DOHH2 (cell line): ENCODE results near the gene GKN2.

Source experiments
- H3F3A ChIP-seq: fragments of 200-600 bp; sonication (generic), shearing (Covaris generic); 2 replicates; pipeline ENCODE4 v1.6.0; 2016; ENCODE audit warnings: antibody characterized with exemption, mild to moderate bottlenecking; ENCODE audit not compliant: control insufficient read depth, insufficient read depth
- H3K27ac ChIP-seq: fragments of 200-600 bp; sonication (generic); 2 replicates; pipeline ENCODE4 v1.5.1; 2014; ENCODE audit warnings: low read depth, mild to moderate bottlenecking, low read length, moderate library complexity
- H3K27me3 ChIP-seq: fragments of 200-600 bp; sonication (generic); 2 replicates; pipeline ENCODE4 v1.6.1; 2014; ENCODE audit warnings: mild to moderate bottlenecking, low read length, mixed read lengths; ENCODE audit not compliant: control insufficient read depth
- H3K36me3 ChIP-seq: fragments of 200-600 bp; sonication (generic); 2 replicates; pipeline ENCODE4 v1.6.1; 2014; ENCODE audit warnings: mild to moderate bottlenecking, low read length, moderate library complexity, mixed read lengths; ENCODE audit not compliant: control insufficient read depth
- H3K4me1 ChIP-seq: fragments of 200-600 bp; sonication (generic); 2 replicates; pipeline ENCODE4 v1.6.1; 2014; ENCODE audit warnings: mild to moderate bottlenecking, low read length, mixed read lengths; ENCODE audit not compliant: control insufficient read depth
- H3K4me2 ChIP-seq: fragments of 200-600 bp; sonication (generic); 2 replicates; pipeline ENCODE4 v1.6.0; 2014; ENCODE audit warnings: mild to moderate bottlenecking, low read length, moderate library complexity
- H3K4me3 ChIP-seq: fragments of 200-600 bp; sonication (generic); 2 replicates; pipeline ENCODE4 v1.5.1; 2014; ENCODE audit warnings: mild to moderate bottlenecking, low read length, mixed read lengths
- H3K79me2 ChIP-seq: fragments of 200-600 bp; sonication (generic); 2 replicates; pipeline ENCODE4 v1.6.1; 2014; ENCODE audit warnings: mild to moderate bottlenecking, low read length, mixed read lengths; ENCODE audit not compliant: control insufficient read depth
- H3K9me2 ChIP-seq: fragments of 200-600 bp; sonication (generic); replicated peaks from 2 replicates; pipeline ENCODE4 v1.6.1; 2014; ENCODE audit warnings: mild to moderate bottlenecking, low read length, mixed read lengths; ENCODE audit not compliant: control insufficient read depth
- H3K9me3 ChIP-seq: fragments of 200-600 bp; sonication (generic); 2 replicates; pipeline ENCODE4 v1.6.1; 2014; ENCODE audit warnings: antibody characterized with exemption, low read length, mixed read lengths; ENCODE audit not compliant: control insufficient read depth, insufficient read depth
- H4K20me1 ChIP-seq: fragments of 200-600 bp; sonication (generic); 2 replicates; pipeline ENCODE4 v1.6.0; 2014; ENCODE audit warnings: low read depth, mild to moderate bottlenecking, antibody characterized with exemption, low read length, moderate library complexity; ENCODE audit not compliant: control insufficient read depth, insufficient read depth
- CTCF ChIP-seq: fragments of 200-600 bp; sonication (generic); IDR thresholded peaks from one replicate; pipeline ENCODE4 v1.5.1; 2014; ENCODE audit warnings: antibody characterized with exemption, mild to moderate bottlenecking, low read depth, low read length; ENCODE audit not compliant: poor library complexity, severe bottlenecking
- EZH2phosphoT487 ChIP-seq: fragments of 200-600 bp; sonication (generic); IDR thresholded peaks from 2 replicates; pipeline ENCODE4 v1.6.1; 2017; ENCODE audit warnings: borderline replicate concordance, mild to moderate bottlenecking, antibody characterized with exemption, low read length, moderate library complexity, mixed read lengths

The GKN2 gene

GRCh38 chr2:68992341-68992740 is 39.6 kb upstream of the GKN2 start:
- Histone ChIP-seq H4K20me1 (no peaks in the 10 kb centered on the region), H3K36me3 (no peaks in the 10 kb centered on the region), H3K27ac (no peak overlapping the region), H3K4me1 (no peaks in the 10 kb centered on the region), H3K9me3 (no peaks in the 10 kb centered on the region), H3F3A (no peaks in the 10 kb centered on the region), H3K4me3 (no peak overlapping the region), H3K27me3 (peaks cover 8% of the 10 kb centered on the region), H3K9me2 (no peaks in the 10 kb centered on the region), H3K79me2 (no peaks in the 10 kb centered on the region), H3K4me2 (no peak overlapping the region)
- TF ChIP-seq EZH2phosphoT487, result no peak
- TF ChIP-seq CTCF, result no peak

- no peaks in the 10 kb centered on the region for H3K9me3 ChIP-seq
These were observed 36.3 kb upstream of the GKN2 start for GRCh38 chr2:68989035-68989434.

DNA sequence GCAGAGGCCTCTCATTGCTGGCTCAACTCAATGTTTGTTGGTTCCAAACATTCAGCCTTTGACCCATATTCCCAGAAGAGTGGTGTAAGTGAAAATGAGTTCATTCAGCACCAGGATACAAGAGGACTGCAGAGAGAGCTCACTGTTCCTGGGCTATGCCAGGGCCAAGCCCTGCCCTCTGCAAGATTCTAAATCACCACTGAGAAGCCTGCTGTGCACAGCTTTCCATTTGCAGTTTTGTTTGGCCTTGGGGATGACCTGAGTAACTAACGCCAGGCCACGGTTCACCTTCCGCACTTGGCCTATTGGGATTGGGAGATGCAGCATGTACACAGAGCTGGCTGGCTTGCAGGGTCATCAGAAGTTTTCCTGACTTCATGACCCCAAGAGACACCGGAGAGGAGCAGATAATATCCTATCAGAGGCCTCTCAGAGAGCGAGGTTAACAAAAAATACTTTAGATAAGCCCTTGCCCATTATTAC is 34.4 kb upstream of the GKN2 start:
- no peaks in the 10 kb centered on the region for H4K20me1 ChIP-seq
- H3K36me3 ChIP-seq, result no peaks in the 10 kb centered on the region
- no peaks in the 10 kb centered on the region for H3K9me3 ChIP-seq
- H3K27me3 ChIP-seq, result peaks cover 3% of the 10 kb centered on the region
- no peak overlapping the region for H3K27ac ChIP-seq
- no peak overlapping the region for H3K4me3 ChIP-seq
- H3K79me2 ChIP-seq, result no peaks in the 10 kb centered on the region
- no peak overlapping the region for H3K4me2 ChIP-seq
- no peaks in the 10 kb centered on the region for H3K4me1 ChIP-seq
- TF ChIP-seq CTCF, result no peak
- no peak for TF ChIP-seq EZH2phosphoT487
- H3K9me2 ChIP-seq, result no peaks in the 10 kb centered on the region
- H3F3A ChIP-seq, result no peaks in the 10 kb centered on the region

More at GRCh38 chr2:68989035-68989434, 36.3 kb upstream of the GKN2 start:
- Histone ChIP-seq H3K79me2 (no peaks in the 10 kb centered on the region), H3K4me2 (no peak overlapping the region), H4K20me1 (no peaks in the 10 kb centered on the region), H3K9me2 (no peaks in the 10 kb centered on the region), H3K4me3 (no peak overlapping the region), H3K27me3 (peaks cover 3% of the 10 kb centered on the region), H3F3A (no peaks in the 10 kb centered on the region), H3K36me3 (no peaks in the 10 kb centered on the region), H3K27ac (no peak overlapping the region), H3K4me1 (no peaks in the 10 kb centered on the region)
- TF ChIP-seq CTCF, result no peak

GRCh38 chr2:68980956-68981355 is 28.3 kb upstream of the GKN2 start:
- Histone ChIP-seq H3K36me3 (no peaks in the 10 kb centered on the region), H3K4me2 (no peak overlapping the region), H3K4me3 (no peak overlapping the region), H3K4me1 (no peaks in the 10 kb centered on the region), H3K79me2 (no peaks in the 10 kb centered on the region), H3K27ac (no peak overlapping the region), H3K27me3 (peaks cover 6% of the 10 kb centered on the region), H4K20me1 (no peaks in the 10 kb centered on the region), H3F3A (no peaks in the 10 kb centered on the region), H3K9me3 (no peaks in the 10 kb centered on the region), H3K9me2 (no peaks in the 10 kb centered on the region)
- TF ChIP-seq CTCF, result no peak
- TF ChIP-seq EZH2phosphoT487, result no peak
